Panc1 (cell line): ENCODE data around the gene CSNK2A1. TPM values are rescaled to one million over a fixed set of nuclear protein-coding genes. Genes with fewer than 3 reads are reported as not detected.

Source experiments
- ATAC-seq: fragments of 200-7000 bp; cut with Tn5 transposase; 2 replicates; pipeline ENCODE4 v1.9.1; 2020; ENCODE audit warnings: mild to moderate bottlenecking, moderate library complexity
- BruUV-seq: library from RNA; stranded (reverse); fragments of 400-500 nt; replicated peaks from 2 replicates; lab custom pipeline; 2021; lab: Mats Ljungman, UMichigan
- CTCF ChIA-PET: fragments of 300-600 bp; sonication (Branson Sonifier 250); formaldehyde crosslinking; loops from one replicate; lab custom pipeline; 2022; ENCODE audit warnings: antibody characterized with exemption; lab: Charles Lee
- POLR2A ChIA-PET: fragments of 300-600 bp; sonication (Branson Sonifier 250); formaldehyde crosslinking; loops from one replicate; lab custom pipeline; 2022; ENCODE audit warnings: antibody characterized with exemption; lab: Charles Lee
- DNase-seq: peaks from one replicate; pipeline ENCODE4 v3.0.0-alpha.2; 2010; ENCODE audit warnings: low read depth, low spot score
- H3K27ac ChIP-seq: 2 replicates; pipeline ENCODE4 v1.5.1; 2011; ENCODE audit warnings: mild to moderate bottlenecking, low read length, inconsistent platforms
- H3K27me3 ChIP-seq: fragments of 200-500 bp; sonication (Bioruptor generic); 2 replicates; pipeline ENCODE4 v1.6.0; 2014; ENCODE audit warnings: low read length, inconsistent platforms; ENCODE audit not compliant: control insufficient read depth, insufficient read depth
- H3K36me3 ChIP-seq: fragments of 200-500 bp; sonication (Bioruptor generic); 2 replicates; pipeline ENCODE4 v1.5.1; 2014; ENCODE audit warnings: inconsistent platforms, mild to moderate bottlenecking, low read length, moderate library complexity; ENCODE audit not compliant: control insufficient read depth, insufficient read depth
- H3K4me1 ChIP-seq: 2 replicates; pipeline ENCODE4 v1.5.1; 2011; ENCODE audit warnings: inconsistent platforms, mild to moderate bottlenecking, low read length, moderate library complexity; ENCODE audit not compliant: control insufficient read depth, insufficient read depth
- H3K4me3 ChIP-seq, 2 experiments: 2 replicates each; pipeline ENCODE4 v1.5.1; 2011 to 2012; ENCODE audit warnings: low read depth in 2 of 2, low read length in 2 of 2, mild to moderate bottlenecking in 2 of 2, inconsistent platforms in 1 of 2, moderate library complexity in 1 of 2
- H3K9me3 ChIP-seq: fragments of 200-500 bp; sonication (Bioruptor generic); 2 replicates; pipeline ENCODE4 v1.5.1; 2014; ENCODE audit warnings: low read depth, mild to moderate bottlenecking, inconsistent platforms, low read length, moderate library complexity; ENCODE audit not compliant: control insufficient read depth, insufficient read depth
- CTCF ChIP-seq: fragments of 450-650 bp; IDR thresholded peaks from 2 replicates; pipeline ENCODE4 v1.5.1; 2017; ENCODE audit warnings: mild to moderate bottlenecking
- POLR2AphosphoS5 ChIP-seq: IDR thresholded peaks from 2 replicates; pipeline ENCODE4 v1.6.1; 2012; ENCODE audit warnings: mild to moderate bottlenecking, low read depth, low read length, moderate library complexity
- REST ChIP-seq, 2 experiments: IDR thresholded peaks; 2 replicates each; pipeline ENCODE4 v1.6.1; 2011 to 2012; ENCODE audit warnings: low read depth in 2 of 2, control low read depth in 1 of 2, low read length in 1 of 2, mild to moderate bottlenecking in 1 of 2, moderate library complexity in 1 of 2; ENCODE audit not compliant: insufficient read depth in 1 of 2
- SIN3A ChIP-seq: IDR thresholded peaks from 2 replicates; pipeline ENCODE4 v1.6.1; 2012; ENCODE audit warnings: low read depth, mild to moderate bottlenecking, low read length, moderate library complexity, borderline replicate concordance; ENCODE audit not compliant: insufficient read depth
- TCF7L2 ChIP-seq: IDR thresholded peaks from 2 replicates; pipeline ENCODE4 v1.6.1; 2011; ENCODE audit warnings: mild to moderate bottlenecking, low read depth, low read length, inconsistent platforms
- in situ Hi-C: cut with HindIII; loops from 2 replicates; pipeline ENCODE4 v1.10.0; 2016; ENCODE audit warnings: low sequenced_read_pairs, low pct_unique_long_range_greater_than_20kb
- intact Hi-C: fragments of 100-400 bp; cut with micrococcal nuclease; formaldehyde crosslinking; loops from one replicate; pipeline ENCODE4 v1.10.0; 2022; ENCODE audit not compliant: unreplicated experiment
- total RNA-seq: library from RNA; stranded (reverse); gene quantifications from one replicate; pipeline ENCODE4 v1.2.1, GENCODE V29; 2021; ENCODE audit not compliant: unreplicated experiment

Gene CSNK2A1
- total RNA-seq, 1 experiment from 2014 or later, result 191 TPM

GRCh38 chr20:558117-558516 lies 14.5 kb upstream of the CSNK2A1 start:
- no TSS peak for BruUV-seq

GRCh38 chr20:556984-557383 lies 13.4 kb upstream of the CSNK2A1 start:
- no peaks in the 10 kb centered on the region for H3K9me3 ChIP-seq
- no peaks in the 10 kb centered on the region for H3K27me3 ChIP-seq
- BruUV-seq, result no TSS peak
- ATAC-seq (no peak), DNase-seq (no peak)
- in situ Hi-C loops, result no loop called here
- intact Hi-C loops, result no loop called here
- H3K27ac ChIP-seq, result no peak overlapping the region
- TF ChIP-seq TCF7L2, result no peak
- no peak for TF ChIP-seq REST (IDR thresholded peaks at IDR 0.05; ENCODE audit: insufficient read depth in 1 of 2, low read depth in 2 of 2, low read length in 1 of 2)
- TF ChIP-seq CTCF, result no peak
- no peak for TF ChIP-seq SIN3A
- no peak for TF ChIP-seq POLR2AphosphoS5
- POLR2A ChIA-PET, result no interaction called here
- no peaks in the 10 kb centered on the region for H3K36me3 ChIP-seq
- H3K4me3 ChIP-seq, result no peak overlapping the region
- H3K4me1 ChIP-seq, result no peaks in the 10 kb centered on the region
- CTCF ChIA-PET, result interaction anchor here (0.6 to 0.7 kb wide), 2 partner anchors 32 to 89 kb away, joined by 3 read pairs; no protein-coding TSS in a partner anchor

More at GRCh38 chr20:558117-558516, 14.5 kb upstream of the CSNK2A1 start:
- ATAC-seq (no peak), DNase-seq (no peak)
- H3K9me3 ChIP-seq, result no peaks in the 10 kb centered on the region
- H3K4me3 ChIP-seq, result no peak overlapping the region
- intact Hi-C loops, result no loop called here
- in situ Hi-C loops, result no loop called here
- POLR2A ChIA-PET, result no interaction called here
- H3K27ac ChIP-seq, result no peak overlapping the region
- H3K27me3 ChIP-seq, result no peaks in the 10 kb centered on the region
- H3K36me3 ChIP-seq, result no peaks in the 10 kb centered on the region
- TF ChIP-seq REST (IDR thresholded peaks at IDR 0.05; ENCODE audit: insufficient read depth in 1 of 2, low read depth in 2 of 2, low read length in 1 of 2) (no peak), SIN3A (no peak), CTCF (no peak), TCF7L2 (no peak), POLR2AphosphoS5 (no peak)
- no peaks in the 10 kb centered on the region for H3K4me1 ChIP-seq
- CTCF ChIA-PET, result no interaction called here
